IgD-negative memory B cell (primary cell): ENCODE data around the gene PRKN. TPM values are rescaled to one million over a fixed set of nuclear protein-coding genes. Genes with fewer than 3 reads are reported as not detected.

Experiments
- H3K27ac Mint-ChIP-seq, 3 donors: one replicate each; pipeline ENCODE4 v1.8.0; 2020 to 2022; ENCODE audit warnings: mild to moderate bottlenecking in 3 of 3, mixed read lengths in 3 of 3, moderate library complexity in 1 of 3
- H3K27me3 Mint-ChIP-seq: one replicate; pipeline ENCODE4 v1.8.0; 2021; ENCODE audit warnings: mixed read lengths
- H3K36me3 Mint-ChIP-seq: one replicate; pipeline ENCODE4 v1.8.0; 2020; ENCODE audit warnings: mild to moderate bottlenecking, mixed read lengths
- H3K4me1 Mint-ChIP-seq, 3 donors: one replicate each; pipeline ENCODE4 v1.8.0; 2020 to 2022; ENCODE audit warnings: mixed read lengths in 3 of 3, mild to moderate bottlenecking in 1 of 3
- H3K4me3 Mint-ChIP-seq, 4 donors: one replicate each; pipeline ENCODE4 v1.8.0; 2020 to 2022; ENCODE audit warnings: mild to moderate bottlenecking in 4 of 4, mixed read lengths in 4 of 4, moderate library complexity in 3 of 4
- H3K9me3 Mint-ChIP-seq, 3 donors: one replicate each; pipeline ENCODE4 v1.8.0; 2020 to 2021; ENCODE audit warnings: mixed read lengths in 3 of 3, mild to moderate bottlenecking in 1 of 3
- polyA plus RNA-seq: library from polyadenylated mRNA; unstranded; fragments of 300-500 nt; fragmentation: Illumina TruSeq; gene quantifications from one replicate; pipeline ENCODE4 v1.2.3, GENCODE V29; 2021

Gene PRKN
- polyA plus RNA-seq, 1 donor from 2014 or later: 0.55 TPM

DNA sequence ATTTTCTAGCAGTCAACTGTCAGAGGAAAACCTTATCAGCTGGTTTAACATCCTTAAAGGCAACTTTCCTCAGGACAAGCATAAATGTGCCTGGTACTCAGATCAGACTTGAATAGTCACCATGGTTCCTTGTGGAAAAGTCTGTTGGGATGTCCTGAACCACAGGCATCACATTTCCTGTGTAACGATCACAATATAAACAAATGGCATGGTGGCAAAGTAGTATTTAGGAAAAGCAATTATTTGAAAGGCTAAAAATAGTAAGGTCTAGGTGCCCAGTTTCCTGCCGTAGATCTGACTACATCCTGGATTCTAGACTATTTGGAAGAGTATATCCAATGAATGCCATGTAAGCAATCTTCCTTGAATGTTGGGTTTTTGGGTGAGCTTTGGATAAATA is 1181.8 kb downstream of the PRKN start:
- no peak overlapping the region for H3K4me3 Mint-ChIP-seq
- H3K27me3 Mint-ChIP-seq: no peaks in the 10 kb centered on the region
- peaks cover 2% of the 10 kb centered on the region for H3K36me3 Mint-ChIP-seq
- no peak overlapping the region for H3K27ac Mint-ChIP-seq
- H3K9me3 Mint-ChIP-seq: peaks cover 0 to 2% (median 0%) of the 10 kb centered on the region in 3 donors
- H3K4me1 Mint-ChIP-seq: no peaks in the 10 kb centered on the region

DNA sequence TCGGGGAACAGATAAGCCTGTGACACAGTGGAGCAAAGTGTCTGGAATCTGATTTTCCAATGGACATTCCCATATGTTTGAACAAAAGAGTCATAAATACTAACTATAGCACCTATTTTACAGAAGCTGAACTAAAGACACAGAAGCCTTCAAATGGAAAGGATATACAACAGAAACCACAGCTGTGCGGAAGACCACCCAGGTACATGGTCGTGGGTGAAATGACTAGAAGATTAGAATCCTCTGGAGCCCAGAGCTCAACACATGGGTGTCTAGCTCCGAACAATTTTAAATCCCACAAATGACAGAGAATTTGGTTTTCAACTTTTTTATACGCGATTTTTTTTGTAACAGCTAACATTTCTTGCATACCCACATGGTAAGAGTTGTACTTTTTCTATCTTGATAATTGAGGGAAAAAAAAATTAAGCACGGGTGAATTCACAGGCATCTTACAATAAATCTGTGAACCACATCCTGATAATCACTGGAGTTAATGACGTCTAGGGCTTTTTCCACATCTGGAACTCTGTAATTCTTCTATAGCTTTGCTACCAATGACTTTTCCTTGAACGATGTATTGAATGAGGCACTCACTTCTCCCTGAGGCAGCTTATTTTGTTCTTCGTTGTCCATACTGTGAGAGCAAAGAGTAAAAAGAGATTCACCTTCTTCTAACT is 1182.6 kb downstream of the PRKN start:
- Mint-ChIP-seq H3K27ac (no peak overlapping the region), H3K27me3 (no peaks in the 10 kb centered on the region), H3K4me1 (no peaks in the 10 kb centered on the region), H3K4me3 (no peak overlapping the region), H3K9me3 (peaks cover 0 to 2% (median 0%) of the 10 kb centered on the region in 3 donors), H3K36me3 (no peaks in the 10 kb centered on the region)

DNA sequence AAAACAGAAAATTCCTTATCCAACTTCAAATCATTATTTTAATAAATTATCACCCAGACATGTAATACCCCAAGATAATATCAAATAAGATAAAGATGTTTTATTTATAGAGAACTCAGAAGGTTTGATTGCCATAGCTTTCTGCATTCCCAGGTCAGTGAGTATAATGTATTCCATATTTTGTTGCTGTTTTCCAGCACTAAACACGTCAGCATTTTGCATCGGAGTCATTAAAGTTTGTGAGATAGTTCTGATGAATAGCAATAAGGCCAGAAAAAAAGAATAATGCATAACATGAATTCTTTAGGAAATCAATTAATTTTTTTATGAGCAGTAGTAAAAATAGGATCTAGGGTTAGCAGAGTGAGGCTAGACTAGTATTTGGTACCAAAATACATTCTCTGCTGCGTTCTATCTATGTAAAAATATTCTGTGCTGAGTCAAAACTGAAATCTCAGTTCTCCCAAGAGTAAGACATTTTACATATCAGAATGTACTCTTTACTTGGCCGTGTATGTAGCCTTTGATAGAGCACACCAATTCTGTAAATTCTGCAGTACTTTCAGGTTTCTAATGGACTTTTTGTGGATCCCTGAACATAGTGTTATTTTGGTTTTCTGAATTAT is 1183.8 kb downstream of the PRKN start:
- Mint-ChIP-seq H3K27me3 (no peaks in the 10 kb centered on the region), H3K4me3 (no peak overlapping the region), H3K36me3 (peaks cover 2% of the 10 kb centered on the region), H3K27ac (no peak overlapping the region), H3K9me3 (peaks cover 0 to 2% (median 0%) of the 10 kb centered on the region in 3 donors), H3K4me1 (no peaks in the 10 kb centered on the region)

DNA sequence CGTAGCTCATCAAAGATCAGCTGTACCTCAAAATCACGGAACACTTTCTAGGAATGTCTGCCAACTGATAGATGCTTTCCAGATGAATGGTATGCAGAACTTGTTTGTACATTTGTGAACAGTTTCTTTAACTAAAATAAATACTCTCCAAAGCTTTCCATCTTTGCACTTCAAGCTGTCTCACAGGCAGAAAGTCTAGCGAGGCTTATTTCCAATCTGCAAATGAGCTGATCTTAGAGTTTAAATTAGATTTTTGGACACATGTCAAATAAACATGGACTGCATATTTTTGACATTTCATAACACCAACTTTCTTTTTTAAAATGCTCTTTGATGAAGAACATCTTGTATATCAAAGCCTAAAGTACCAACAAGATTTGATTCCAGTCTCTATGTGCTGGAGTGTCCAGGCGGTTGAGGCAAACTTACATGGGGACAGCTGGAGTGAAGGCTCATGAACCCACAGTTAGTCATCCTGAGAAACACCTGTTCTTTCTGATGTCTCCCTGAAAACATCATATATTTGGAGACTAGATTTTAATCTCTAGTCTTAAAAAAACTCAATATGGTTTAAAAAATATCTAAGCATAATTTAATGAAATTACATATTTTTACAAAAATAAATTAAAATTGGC is 1185.1 kb downstream of the PRKN start:
- no peak overlapping the region for H3K27ac Mint-ChIP-seq
- H3K27me3 Mint-ChIP-seq: no peaks in the 10 kb centered on the region
- no peaks in the 10 kb centered on the region for H3K4me1 Mint-ChIP-seq
- H3K36me3 Mint-ChIP-seq: peaks cover 3% of the 10 kb centered on the region
- H3K9me3 Mint-ChIP-seq: peaks cover 0 to 2% (median 0%) of the 10 kb centered on the region in 3 donors
- H3K4me3 Mint-ChIP-seq: no peak overlapping the region

DNA sequence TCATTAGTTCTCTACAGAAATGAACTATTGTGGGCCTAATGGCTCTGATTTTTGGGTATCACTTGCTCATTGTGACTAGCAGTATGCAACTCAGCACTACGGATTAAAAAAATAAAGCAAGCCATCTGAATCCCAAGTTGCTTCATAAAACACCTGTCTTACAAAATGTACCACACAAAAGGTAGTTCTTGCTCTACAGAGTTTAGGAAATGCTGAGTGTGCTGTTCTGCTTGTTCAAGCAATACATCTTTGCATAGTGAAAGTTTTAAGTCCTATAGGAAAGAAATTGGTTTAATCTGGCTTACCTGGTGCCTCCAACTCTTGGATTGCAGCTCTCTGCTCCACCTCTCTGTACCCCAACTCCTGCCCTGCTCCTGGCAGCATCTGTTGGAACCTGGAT is 1187.0 kb downstream of the PRKN start:
- peaks cover 3% of the 10 kb centered on the region for H3K36me3 Mint-ChIP-seq
- H3K27ac Mint-ChIP-seq: no peak overlapping the region
- H3K27me3 Mint-ChIP-seq: no peaks in the 10 kb centered on the region
- peak overlapping the region in 1 of 4 donors; percentile 47 for H3K4me3 Mint-ChIP-seq
- no peaks in the 10 kb centered on the region for H3K4me1 Mint-ChIP-seq
- H3K9me3 Mint-ChIP-seq: peaks cover 0 to 2% (median 0%) of the 10 kb centered on the region in 3 donors

DNA sequence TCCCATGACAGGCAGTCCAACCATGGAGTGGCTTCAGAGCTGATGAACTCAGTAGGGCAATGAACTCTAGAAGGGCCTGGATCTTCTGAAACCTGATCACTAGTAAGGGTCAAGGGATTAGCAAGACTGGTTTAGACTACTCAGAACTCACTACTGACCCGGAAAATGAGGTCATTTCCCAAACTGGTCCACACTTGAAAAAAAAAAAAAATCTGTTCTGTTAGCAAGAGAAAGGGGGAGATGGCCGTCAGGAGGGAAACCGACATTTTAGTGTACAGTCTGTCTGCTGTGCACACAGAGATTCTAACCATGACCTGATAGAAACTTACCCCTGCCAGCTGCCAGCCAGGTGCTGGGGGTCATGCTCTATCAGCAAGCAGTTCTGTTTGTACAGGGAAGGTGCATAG is 1191.3 kb downstream of the PRKN start:
- H3K4me3 Mint-ChIP-seq: no peak overlapping the region
- H3K4me1 Mint-ChIP-seq: no peaks in the 10 kb centered on the region
- H3K27ac Mint-ChIP-seq: no peak overlapping the region
- H3K27me3 Mint-ChIP-seq: no peaks in the 10 kb centered on the region
- H3K36me3 Mint-ChIP-seq: peaks cover 6% of the 10 kb centered on the region
- H3K9me3 Mint-ChIP-seq: peaks cover 0 to 2% (median 0%) of the 10 kb centered on the region in 3 donors

DNA sequence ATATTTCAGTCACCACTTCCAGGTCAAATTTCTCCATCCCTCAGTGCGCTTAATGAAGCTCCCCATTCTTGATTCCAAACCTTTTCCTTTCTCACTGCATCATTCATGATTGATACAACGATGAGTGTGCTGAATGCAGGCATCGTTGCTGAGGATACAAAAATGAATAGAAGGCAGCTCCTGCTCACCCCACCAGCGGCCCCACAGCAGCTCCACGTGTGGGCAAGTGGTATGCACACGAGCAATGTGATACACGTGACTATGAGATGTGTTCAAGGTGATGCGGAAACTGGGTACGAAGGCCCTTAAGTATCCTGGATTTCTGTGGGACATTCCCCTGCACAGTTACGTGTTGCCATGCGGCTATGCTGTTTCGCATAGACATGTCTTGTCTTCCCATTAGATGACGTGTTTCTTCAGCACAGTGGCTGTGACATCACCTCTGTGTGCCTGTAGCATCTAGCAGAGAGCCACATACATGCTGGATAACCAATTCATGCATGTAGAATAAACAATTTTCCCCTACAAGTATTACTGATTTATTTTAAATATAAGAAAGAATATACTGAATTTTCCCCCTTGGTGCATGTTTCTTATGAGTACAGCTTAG is 1193.2 kb downstream of the PRKN start:
- H3K9me3 Mint-ChIP-seq: peaks cover 0 to 2% (median 0%) of the 10 kb centered on the region in 3 donors
- no peaks in the 10 kb centered on the region for H3K4me1 Mint-ChIP-seq
- H3K36me3 Mint-ChIP-seq: peaks cover 6% of the 10 kb centered on the region
- H3K4me3 Mint-ChIP-seq: no peak overlapping the region
- H3K27me3 Mint-ChIP-seq: no peaks in the 10 kb centered on the region
- H3K27ac Mint-ChIP-seq: no peak overlapping the region

DNA sequence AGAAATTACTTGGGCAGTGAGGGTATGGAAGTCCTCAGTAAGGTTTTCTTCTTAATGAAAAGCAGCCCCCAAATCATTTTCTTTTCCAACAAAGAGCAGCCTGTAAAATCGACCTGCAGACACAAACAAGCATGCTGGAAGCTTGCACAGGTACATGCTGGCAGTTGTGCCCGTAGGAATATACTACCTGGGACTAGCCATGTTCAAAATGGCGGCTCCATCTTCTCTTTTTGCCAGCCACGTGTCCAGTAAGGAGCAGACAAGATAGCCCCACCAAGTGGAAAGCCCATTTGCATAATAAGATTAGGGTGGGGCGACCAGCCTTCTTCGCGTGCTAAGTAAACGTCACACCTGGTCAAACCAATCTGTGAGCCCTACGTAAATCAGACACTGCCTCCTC is 1194.3 kb downstream of the PRKN start:
- Mint-ChIP-seq H3K4me1 (no peaks in the 10 kb centered on the region), H3K4me3 (no peak overlapping the region), H3K9me3 (peaks cover 0 to 2% (median 0%) of the 10 kb centered on the region in 3 donors), H3K27ac (no peak overlapping the region), H3K27me3 (no peaks in the 10 kb centered on the region), H3K36me3 (peaks cover 3% of the 10 kb centered on the region)

DNA sequence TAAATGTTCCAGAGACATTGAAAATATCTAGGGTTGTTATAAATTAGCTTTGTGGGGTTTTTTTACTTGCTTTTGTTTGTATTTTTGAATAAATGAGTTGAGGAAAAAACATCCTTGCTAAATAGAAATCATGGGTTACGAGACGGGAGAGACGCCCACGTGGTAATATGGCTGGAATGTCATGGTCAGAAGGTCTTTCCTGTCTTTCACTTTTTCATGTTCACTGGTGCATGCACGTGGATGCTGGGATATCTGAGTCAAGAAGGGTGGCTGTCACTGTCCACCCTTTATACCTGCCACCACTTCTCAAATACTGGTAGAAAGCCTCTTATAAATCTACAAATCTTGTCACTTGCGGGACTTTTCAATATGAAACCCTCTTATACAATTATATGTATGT is 1195.0 kb downstream of the PRKN start:
- Mint-ChIP-seq H3K27me3 (no peaks in the 10 kb centered on the region), H3K36me3 (peaks cover 3% of the 10 kb centered on the region)

DNA sequence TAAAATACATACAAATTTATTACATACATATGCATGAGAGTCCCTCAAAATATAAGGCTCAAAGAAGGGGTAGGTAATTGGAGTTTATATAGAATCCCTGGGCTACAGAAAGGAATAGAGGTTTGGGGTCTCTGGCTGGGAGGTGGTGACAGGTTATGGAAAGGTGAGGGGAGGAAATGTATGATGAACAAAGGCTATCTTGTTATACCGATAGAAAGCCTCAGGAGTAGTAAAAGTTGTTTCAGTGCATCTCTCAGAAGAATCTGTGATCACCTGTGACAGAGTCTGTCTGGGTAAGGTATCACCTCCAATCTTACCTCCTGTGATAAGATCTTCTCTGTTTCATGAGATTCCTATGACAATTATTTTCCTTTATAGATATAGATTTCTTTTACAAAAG is 1200.8 kb downstream of the PRKN start:
- Mint-ChIP-seq H3K36me3 (no peaks in the 10 kb centered on the region), H3K4me3 (no peak overlapping the region), H3K27me3 (no peaks in the 10 kb centered on the region), H3K4me1 (no peaks in the 10 kb centered on the region), H3K27ac (no peak overlapping the region), H3K9me3 (peaks cover 0 to 4% (median 0%) of the 10 kb centered on the region in 3 donors)

More for the DNA sequence above, 1195.0 kb downstream of the PRKN start:
- Mint-ChIP-seq H3K9me3 (peaks cover 0 to 2% (median 0%) of the 10 kb centered on the region in 3 donors), H3K27ac (no peak overlapping the region), H3K4me3 (no peak overlapping the region), H3K4me1 (no peaks in the 10 kb centered on the region)

DNA sequence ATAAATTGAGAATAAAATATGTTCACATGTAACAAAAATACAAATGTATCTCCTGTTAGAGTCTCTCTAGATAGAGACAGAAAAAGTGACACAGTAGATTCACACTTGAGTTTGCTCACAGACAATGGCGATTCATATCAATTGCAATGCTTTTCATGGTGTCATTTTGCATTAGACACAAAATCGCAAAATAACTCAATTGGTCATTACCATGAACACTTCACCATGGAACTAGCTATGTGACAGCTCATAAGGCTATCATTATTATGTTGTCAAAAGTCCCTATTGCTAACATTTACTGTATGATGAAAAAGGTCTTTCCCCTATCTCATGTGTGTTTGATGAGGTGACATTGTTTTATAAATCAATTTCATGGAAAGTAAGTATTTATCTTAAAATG is 1204.2 kb downstream of the PRKN start:
- H3K9me3 Mint-ChIP-seq: peaks cover 0 to 8% (median 0%) of the 10 kb centered on the region in 3 donors
- no peaks in the 10 kb centered on the region for H3K27me3 Mint-ChIP-seq
- H3K4me1 Mint-ChIP-seq: peaks cover 0 to 2% (median 0%) of the 10 kb centered on the region in 3 donors
- H3K27ac Mint-ChIP-seq: no peak overlapping the region
- no peak overlapping the region for H3K4me3 Mint-ChIP-seq
- peaks cover 2% of the 10 kb centered on the region for H3K36me3 Mint-ChIP-seq

DNA sequence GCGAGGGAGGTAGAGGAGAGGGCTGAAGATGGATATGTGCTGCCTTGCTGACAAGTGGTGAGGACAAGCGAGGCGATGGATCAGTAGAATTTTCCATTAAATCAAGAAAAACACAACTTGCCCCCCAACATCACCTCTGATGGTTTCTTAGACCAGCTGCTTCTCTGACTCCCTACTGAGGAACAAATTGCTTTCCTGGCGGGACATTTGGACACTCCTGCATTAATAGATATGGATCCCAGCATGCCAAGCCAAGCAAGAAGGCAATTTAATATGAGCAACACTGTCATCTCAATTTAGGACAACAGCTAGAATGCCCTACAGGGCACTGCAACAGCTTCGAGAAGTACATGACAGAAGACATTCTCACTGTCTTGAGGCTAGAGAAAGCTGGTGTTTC is 1205.3 kb downstream of the PRKN start:
- Mint-ChIP-seq H3K9me3 (peaks cover 0 to 8% (median 0%) of the 10 kb centered on the region in 3 donors), H3K4me3 (no peak overlapping the region), H3K27ac (no peak overlapping the region), H3K27me3 (no peaks in the 10 kb centered on the region), H3K36me3 (peaks cover 2% of the 10 kb centered on the region), H3K4me1 (peaks cover 0 to 2% (median 0%) of the 10 kb centered on the region in 3 donors)

DNA sequence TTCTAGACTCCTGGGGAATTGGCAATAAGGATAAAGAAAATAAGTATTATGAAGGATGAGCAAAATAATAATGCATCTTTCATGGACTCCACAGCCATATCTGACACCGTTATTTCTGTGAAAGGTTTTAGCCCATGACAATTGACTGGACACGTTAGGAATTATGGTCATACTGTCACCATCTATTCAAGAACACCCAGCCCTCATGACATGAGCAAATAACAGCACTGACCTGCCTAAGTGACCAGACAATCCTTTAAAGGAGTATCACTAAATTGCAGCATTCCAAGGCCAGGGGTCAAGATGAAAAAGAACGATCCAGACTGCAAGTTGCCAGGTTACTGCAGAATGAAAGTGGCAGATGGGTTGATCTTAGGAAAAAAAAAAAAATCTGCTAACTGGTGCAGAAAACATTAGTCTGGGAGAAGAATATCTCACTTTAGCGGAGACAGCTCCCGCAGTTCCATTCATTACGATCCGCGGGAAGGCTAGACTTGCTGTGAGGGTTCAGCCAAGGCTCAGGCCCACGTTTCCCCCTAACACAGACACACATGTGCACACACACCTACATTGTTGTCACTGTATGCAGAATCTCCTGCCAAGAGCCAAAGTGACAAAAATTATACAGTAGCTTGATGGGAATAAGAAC is 1216.0 kb downstream of the PRKN start:
- Mint-ChIP-seq H3K9me3 (peaks cover 0 to 4% (median 4%) of the 10 kb centered on the region in 3 donors), H3K27ac (no peak overlapping the region), H3K4me1 (no peaks in the 10 kb centered on the region), H3K36me3 (no peaks in the 10 kb centered on the region), H3K27me3 (peaks cover 2% of the 10 kb centered on the region), H3K4me3 (no peak overlapping the region)

DNA sequence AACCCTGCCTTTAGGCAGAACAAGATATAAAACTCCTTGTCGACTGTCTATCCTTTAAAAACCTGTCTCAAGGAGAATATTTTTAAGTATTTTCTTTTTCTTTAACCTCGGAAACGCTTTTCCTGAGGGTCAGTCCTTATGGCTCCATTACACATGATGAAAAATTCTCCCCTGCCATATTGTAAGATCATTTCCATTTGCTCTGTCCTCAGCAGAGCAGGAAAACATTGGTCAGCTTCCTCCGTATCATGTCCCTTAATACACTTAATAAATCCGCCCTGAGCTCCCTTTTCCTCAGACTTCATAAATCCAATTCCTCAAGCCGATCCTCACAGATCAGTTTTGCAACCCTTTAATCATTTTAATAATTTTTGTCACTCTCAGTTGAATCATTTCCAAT is 1219.2 kb downstream of the PRKN start:
- no peak overlapping the region for H3K27ac Mint-ChIP-seq
- H3K4me3 Mint-ChIP-seq: no peak overlapping the region
- H3K9me3 Mint-ChIP-seq: peaks cover 0 to 4% (median 4%) of the 10 kb centered on the region in 3 donors
- H3K4me1 Mint-ChIP-seq: peaks cover 0 to 1% (median 0%) of the 10 kb centered on the region in 3 donors
- H3K36me3 Mint-ChIP-seq: no peaks in the 10 kb centered on the region
- peaks cover 2% of the 10 kb centered on the region for H3K27me3 Mint-ChIP-seq

DNA sequence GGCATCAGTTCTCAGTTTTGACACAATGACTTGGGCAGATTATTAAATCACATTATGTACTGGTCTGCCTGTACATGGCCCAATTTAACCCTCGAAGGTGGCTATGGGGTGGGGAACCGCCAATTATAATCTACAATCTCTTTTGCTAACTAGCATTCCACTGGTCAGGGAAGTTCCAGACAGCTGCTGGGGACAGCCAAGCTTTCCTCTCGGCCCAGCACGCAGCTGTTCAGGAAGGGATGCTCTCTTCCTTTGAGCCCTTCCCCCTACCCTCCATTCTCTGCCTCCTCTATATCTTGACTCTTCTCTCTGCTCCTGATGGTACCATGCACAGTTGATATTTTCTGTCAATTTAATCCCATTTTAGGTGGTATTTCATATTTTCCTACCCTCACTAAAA is 1220.2 kb downstream of the PRKN start:
- Mint-ChIP-seq H3K9me3 (peaks cover 0 to 6% (median 4%) of the 10 kb centered on the region in 3 donors), H3K36me3 (no peaks in the 10 kb centered on the region), H3K4me1 (peaks cover 0 to 1% (median 0%) of the 10 kb centered on the region in 3 donors), H3K27ac (no peak overlapping the region), H3K4me3 (no peak overlapping the region), H3K27me3 (peaks cover 2% of the 10 kb centered on the region)
